H9 (cell line): ENCODE results near the gene SNRNP40. TPM values are rescaled to one million over a fixed set of nuclear protein-coding genes. Genes with fewer than 3 reads are reported as not detected.

ENCODE experiments used
- DNase-seq: peaks from one replicate; pipeline ENCODE4 v3.0.0-alpha.2; 2017
- H2AFZ ChIP-seq: one replicate; pipeline ENCODE4 v1.6.1; 2013; ENCODE audit warnings: mild to moderate bottlenecking, low read length, control low read depth, moderate library complexity
- H2AK5ac ChIP-seq: 2 replicates; pipeline ENCODE4 v1.6.1; 2013; ENCODE audit warnings: low read length, control low read depth, mixed read lengths; ENCODE audit not compliant: insufficient read length
- H2BK120ac ChIP-seq: one replicate; pipeline ENCODE4 v1.6.1; 2013; ENCODE audit warnings: low read depth, mild to moderate bottlenecking, low read length, control low read depth, inconsistent platforms; ENCODE audit not compliant: poor library complexity, severe bottlenecking
- H2BK12ac ChIP-seq: 2 replicates; pipeline ENCODE4 v1.6.1; 2013; ENCODE audit warnings: low read length, control low read depth, mixed read lengths, low read depth; ENCODE audit not compliant: insufficient read length
- H2BK15ac ChIP-seq: 2 replicates; pipeline ENCODE4 v1.6.1; 2013; ENCODE audit warnings: low read depth, low read length, control low read depth
- H2BK20ac ChIP-seq: one replicate; pipeline ENCODE4 v1.6.1; 2013; ENCODE audit warnings: low read depth, mild to moderate bottlenecking, low read length, control low read depth, inconsistent platforms; ENCODE audit not compliant: poor library complexity, severe bottlenecking
- H2BK5ac ChIP-seq: 2 replicates; pipeline ENCODE4 v1.6.1; 2013; ENCODE audit warnings: low read length, control low read depth, mixed read lengths; ENCODE audit not compliant: insufficient read length
- H3K14ac ChIP-seq: 2 replicates; pipeline ENCODE4 v1.6.1; 2013; ENCODE audit warnings: low read length, control low read depth; ENCODE audit not compliant: insufficient read depth
- H3K18ac ChIP-seq: 2 replicates; pipeline ENCODE4 v1.6.1; 2013; ENCODE audit warnings: low read depth, mild to moderate bottlenecking, mixed read lengths, low read length, control low read depth; ENCODE audit not compliant: insufficient read length
- H3K23ac ChIP-seq: 2 replicates; pipeline ENCODE4 v1.6.1; 2013; ENCODE audit warnings: low read length, control low read depth, mixed read lengths, low read depth; ENCODE audit not compliant: insufficient read length
- H3K23me2 ChIP-seq: 2 replicates; pipeline ENCODE4 v1.6.1; 2013; ENCODE audit warnings: low read depth, mild to moderate bottlenecking, mixed read lengths, low read length, control low read depth; ENCODE audit not compliant: insufficient read length, poor library complexity, severe bottlenecking
- H3K27ac ChIP-seq: 2 replicates; pipeline ENCODE4 v1.5.1; 2013; ENCODE audit warnings: low read length, control low read depth, mixed read lengths, low read depth; ENCODE audit not compliant: insufficient read length
- H3K27me3 ChIP-seq: 2 replicates; pipeline ENCODE4 v1.6.1; 2013; ENCODE audit warnings: low read length, control low read depth, inconsistent platforms; ENCODE audit not compliant: insufficient read depth
- H3K4ac ChIP-seq: 2 replicates; pipeline ENCODE4 v1.6.1; 2013; ENCODE audit warnings: low read depth, mild to moderate bottlenecking, control low read depth, inconsistent platforms, low read length, moderate library complexity
- H3K4me1 ChIP-seq: 2 replicates; pipeline ENCODE4 v1.6.1; 2013; ENCODE audit warnings: low read length, control low read depth, inconsistent platforms; ENCODE audit not compliant: insufficient read depth
- H3K4me2 ChIP-seq: 2 replicates; pipeline ENCODE4 v1.6.1; 2013; ENCODE audit warnings: low read length, control low read depth, mixed read lengths; ENCODE audit not compliant: insufficient read length, insufficient read depth
- H3K56ac ChIP-seq: 2 replicates; pipeline ENCODE4 v1.6.1; 2013; ENCODE audit warnings: low read depth, mild to moderate bottlenecking, mixed read lengths, low read length, control low read depth; ENCODE audit not compliant: insufficient read length
- H3K79me1 ChIP-seq: 2 replicates; pipeline ENCODE4 v1.6.1; 2013; ENCODE audit warnings: low read depth, mild to moderate bottlenecking, moderate library complexity, low read length, control low read depth, inconsistent platforms; ENCODE audit not compliant: insufficient read depth, poor library complexity, severe bottlenecking
- H3K79me2 ChIP-seq: 2 replicates; pipeline ENCODE4 v1.6.1; 2013; ENCODE audit warnings: low read length, control low read depth, inconsistent platforms; ENCODE audit not compliant: insufficient read depth
- H3K9ac ChIP-seq: 2 replicates; pipeline ENCODE4 v1.6.1; 2013; ENCODE audit warnings: low read length, control low read depth, mixed read lengths; ENCODE audit not compliant: insufficient read length; ENCODE audit errors: extremely low read depth
- H3K9me3 ChIP-seq: one replicate; pipeline ENCODE4 v1.6.1; 2013; ENCODE audit warnings: low read depth, low read length, inconsistent platforms; ENCODE audit not compliant: control insufficient read depth
- H3T11ph ChIP-seq: one replicate; pipeline ENCODE4 v1.6.1; 2013; ENCODE audit warnings: mild to moderate bottlenecking, low read length, control low read depth, inconsistent platforms
- H4K20me1 ChIP-seq: one replicate; pipeline ENCODE4 v1.6.1; 2013; ENCODE audit not compliant: control insufficient read depth, insufficient read length, insufficient read depth
- H4K5ac ChIP-seq: 2 replicates; pipeline ENCODE4 v1.6.1; 2013; ENCODE audit warnings: low read depth, mild to moderate bottlenecking, mixed read lengths, low read length, control low read depth; ENCODE audit not compliant: insufficient read length
- H4K8ac ChIP-seq: replicated peaks from 2 replicates; pipeline ENCODE4 v1.6.1; 2013; ENCODE audit warnings: low read length, control low read depth, mixed read lengths, low read depth; ENCODE audit not compliant: insufficient read length
- H4K91ac ChIP-seq: 2 replicates; pipeline ENCODE4 v1.6.1; 2013; ENCODE audit warnings: low read depth, mild to moderate bottlenecking, moderate library complexity, mixed read lengths, low read length, control low read depth; ENCODE audit not compliant: insufficient read length
- H3K27ac Mint-ChIP-seq, 3 experiments: 2 replicates in 2 of 3; 3 replicates in 1 of 3; pipeline ENCODE4 v1.8.0; 2020 to 2021; ENCODE audit warnings: mixed read lengths in 3 of 3, mild to moderate bottlenecking in 1 of 3, moderate library complexity in 1 of 3
- H3K27me3 Mint-ChIP-seq: 2 replicates; pipeline ENCODE4 v1.8.0; 2021; ENCODE audit warnings: low read depth, mild to moderate bottlenecking, moderate library complexity, mixed read lengths
- H3K36me3 Mint-ChIP-seq, 3 experiments: 2 replicates in 2 of 3; 3 replicates in 1 of 3; pipeline ENCODE4 v1.8.0; 2020 to 2021; ENCODE audit warnings: low read depth in 3 of 3, mixed read lengths in 3 of 3; ENCODE audit not compliant: insufficient read depth in 1 of 3
- H3K4me1 Mint-ChIP-seq, 2 experiments: 2 replicates each; pipeline ENCODE4 v1.8.0; 2020; ENCODE audit warnings: mixed read lengths in 2 of 2
- H3K4me3 Mint-ChIP-seq, 2 experiments: 2 replicates in 1 of 2; 3 replicates in 1 of 2; pipeline ENCODE4 v1.8.0; 2020 to 2021; ENCODE audit warnings: mild to moderate bottlenecking in 2 of 2, mixed read lengths in 2 of 2, moderate library complexity in 1 of 2
- H3K9me3 Mint-ChIP-seq, 2 experiments: 2 replicates in 1 of 2; 3 replicates in 1 of 2; pipeline ENCODE4 v1.8.0; 2020; ENCODE audit warnings: mild to moderate bottlenecking in 2 of 2, mixed read lengths in 2 of 2, moderate library complexity in 1 of 2
- WGBS: extraction: QIAGEN DNeasy Blood & Tissue Kit; methylation state at CpG from one replicate; pipeline ENCODE4 v1.1.7; 2013; ENCODE audit warnings: missing lambda C conversion rate, low lambda C conversion rate, mixed read lengths; ENCODE audit not compliant: insufficient read length; ENCODE audit errors: extremely low coverage; 5-methylcytosine and 5-hydroxymethylcytosine counted together
- total RNA-seq: library from RNA; stranded (reverse); gene quantifications from 2 replicates; pipeline ENCODE4 v1.2.1, GENCODE V29; 2021
- TF ChIP-seq, protein P1 (sequence below): fragments of 200-600 bp; sonication (generic); conservative IDR thresholded peaks from 3 replicates; pipeline ENCODE4 v1.8.0; 2021; ENCODE audit warnings: antibody characterized with exemption, mild to moderate bottlenecking

The SNRNP40 gene
- total RNA-seq, 1 experiment from 2014 or later, result 132 TPM

DNA sequence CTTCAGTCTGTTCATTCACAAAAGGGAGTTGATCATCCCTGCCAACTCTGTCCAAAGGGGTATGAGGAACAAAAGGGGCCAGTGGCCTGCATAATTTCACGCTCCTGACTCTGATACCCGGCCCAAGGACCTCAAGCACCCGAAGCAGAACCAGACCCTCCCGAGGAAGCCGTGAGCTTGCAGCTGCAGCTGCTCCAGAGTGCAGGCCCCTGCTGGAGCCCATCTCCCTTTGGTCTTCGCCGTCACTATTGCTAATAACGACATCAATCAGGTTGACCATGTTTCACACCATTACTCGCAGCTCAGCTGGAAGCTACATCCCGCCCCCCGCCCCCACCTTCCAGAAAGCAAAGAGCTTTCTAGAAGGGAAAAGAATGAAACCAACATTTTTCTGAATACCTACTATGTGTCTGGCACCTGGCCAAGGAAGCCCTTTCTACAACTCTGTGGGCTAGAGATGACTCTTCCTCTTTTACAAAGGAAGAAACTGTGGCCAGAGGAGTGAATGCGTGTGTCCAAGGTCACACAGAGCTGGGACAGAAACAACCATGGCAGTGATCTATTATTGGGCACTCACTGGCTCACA is 62.4 kb downstream of the SNRNP40 start:
- no peak overlapping the region for H3K4me3 Mint-ChIP-seq
- no peak overlapping the region for H4K5ac ChIP-seq
- no peak overlapping the region for H3K27ac ChIP-seq
- H3T11ph ChIP-seq, result no peak overlapping the region
- no peaks in the 10 kb centered on the region; the same call in 1 of the 2 replicates for H3K27me3 ChIP-seq
- H2BK5ac ChIP-seq, result no peak overlapping the region
- H3K9me3 Mint-ChIP-seq, result no peaks in the 10 kb centered on the region
- H3K18ac ChIP-seq, result no peak overlapping the region
- no peak overlapping the region for H2BK15ac ChIP-seq
- no peak overlapping the region for H2BK20ac ChIP-seq
- no peak overlapping the region for H2BK12ac ChIP-seq
- peaks cover 15 to 20% of the 10 kb centered on the region in 2 experiments for H3K4me1 Mint-ChIP-seq
- H3K9ac ChIP-seq, result no peak overlapping the region
- no peak overlapping the region for H2BK120ac ChIP-seq
- WGBS, result no CpG with 5 or more reads among the region's 12 CpGs
- H3K4ac ChIP-seq, result no peak overlapping the region
- no peak for DNase-seq
- peaks cover 2% of the 10 kb centered on the region; the same call in 1 of the 2 replicates for H3K4me1 ChIP-seq
- no peak overlapping the region for H3K23ac ChIP-seq
- H3K79me2 ChIP-seq, result peaks cover 2% of the 10 kb centered on the region; the same call in 1 of the 2 replicates
- H3K56ac ChIP-seq, result no peak overlapping the region
- peak overlapping the region in 1 of 3 experiments; percentile 37; a peak in 1 of 7 replicates for H3K27ac Mint-ChIP-seq
- H2AFZ ChIP-seq, result no peak overlapping the region
- no peak overlapping the region for H4K91ac ChIP-seq
- H3K4me2 ChIP-seq, result no peak overlapping the region
- no peaks in the 10 kb centered on the region for H3K9me3 ChIP-seq
- H3K36me3 Mint-ChIP-seq, result no peaks in the 10 kb centered on the region; a peak in 1 of 7 replicates
- no peak overlapping the region for H2AK5ac ChIP-seq
- H4K8ac ChIP-seq, result no peak overlapping the region
- peaks cover 7% of the 10 kb centered on the region for H3K23me2 ChIP-seq
- TF ChIP-seq, protein P1, sequence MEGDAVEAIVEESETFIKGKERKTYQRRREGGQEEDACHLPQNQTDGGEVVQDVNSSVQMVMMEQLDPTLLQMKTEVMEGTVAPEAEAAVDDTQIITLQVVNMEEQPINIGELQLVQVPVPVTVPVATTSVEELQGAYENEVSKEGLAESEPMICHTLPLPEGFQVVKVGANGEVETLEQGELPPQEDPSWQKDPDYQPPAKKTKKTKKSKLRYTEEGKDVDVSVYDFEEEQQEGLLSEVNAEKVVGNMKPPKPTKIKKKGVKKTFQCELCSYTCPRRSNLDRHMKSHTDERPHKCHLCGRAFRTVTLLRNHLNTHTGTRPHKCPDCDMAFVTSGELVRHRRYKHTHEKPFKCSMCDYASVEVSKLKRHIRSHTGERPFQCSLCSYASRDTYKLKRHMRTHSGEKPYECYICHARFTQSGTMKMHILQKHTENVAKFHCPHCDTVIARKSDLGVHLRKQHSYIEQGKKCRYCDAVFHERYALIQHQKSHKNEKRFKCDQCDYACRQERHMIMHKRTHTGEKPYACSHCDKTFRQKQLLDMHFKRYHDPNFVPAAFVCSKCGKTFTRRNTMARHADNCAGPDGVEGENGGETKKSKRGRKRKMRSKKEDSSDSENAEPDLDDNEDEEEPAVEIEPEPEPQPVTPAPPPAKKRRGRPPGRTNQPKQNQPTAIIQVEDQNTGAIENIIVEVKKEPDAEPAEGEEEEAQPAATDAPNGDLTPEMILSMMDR, result no peak
- H3K79me1 ChIP-seq, result no peaks in the 10 kb centered on the region
- H4K20me1 ChIP-seq, result no peaks in the 10 kb centered on the region
- peaks cover 26% of the 10 kb centered on the region for H3K27me3 Mint-ChIP-seq
- H3K14ac ChIP-seq, result no peak overlapping the region
